GM21619 (cell line): ENCODE data around the gene F2RL3.
A peak's percentile ranks its signal among the peaks of the same experiment; 100 is the strongest.

ENCODE experiments used
- ATAC-seq: cut with Tn5 transposase; IDR thresholded peaks from one replicate; pipeline ENCODE4 v1.9.1; 2021; ENCODE audit not compliant: unreplicated experiment

Gene F2RL3

DNA sequence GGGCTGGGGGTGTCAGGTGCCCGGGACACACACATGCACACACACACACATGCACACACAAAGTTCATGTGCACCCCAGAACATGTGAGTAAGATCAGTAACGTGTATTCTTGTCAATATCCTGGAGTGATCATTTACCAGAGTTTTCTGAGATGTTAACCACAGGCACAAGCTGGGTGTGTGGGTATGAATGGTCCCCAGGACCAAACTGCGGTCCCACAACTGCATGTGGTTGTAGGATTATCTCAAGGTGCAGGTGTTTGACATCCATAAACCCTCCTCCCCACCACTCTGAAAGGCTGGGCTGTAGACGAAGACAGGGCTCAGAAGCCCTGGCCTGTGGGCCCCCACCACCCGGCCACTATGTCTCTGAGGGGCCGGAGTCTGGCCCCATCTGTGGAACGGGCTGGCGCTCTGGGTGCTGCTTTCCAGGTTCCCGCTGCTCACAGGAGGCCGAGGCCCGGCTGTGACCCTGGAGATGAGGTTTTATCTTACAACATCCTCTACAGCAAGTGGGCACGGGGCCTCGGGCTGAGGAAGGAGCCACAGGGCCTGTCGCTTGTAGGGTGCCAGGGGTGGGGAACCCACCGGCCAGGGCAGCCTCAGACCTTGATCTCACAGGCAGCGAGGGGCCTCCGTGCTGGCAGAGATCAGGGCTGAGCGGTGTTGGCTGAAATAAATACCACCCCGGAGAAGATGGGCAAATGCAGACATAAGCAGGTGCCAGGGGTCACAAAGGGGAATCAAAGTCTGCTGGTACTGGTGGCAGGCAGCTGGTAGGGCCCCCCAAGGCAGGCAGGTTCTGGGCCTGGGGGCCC is 4.3 kb downstream of the F2RL3 start:
- no peak for ATAC-seq

DNA sequence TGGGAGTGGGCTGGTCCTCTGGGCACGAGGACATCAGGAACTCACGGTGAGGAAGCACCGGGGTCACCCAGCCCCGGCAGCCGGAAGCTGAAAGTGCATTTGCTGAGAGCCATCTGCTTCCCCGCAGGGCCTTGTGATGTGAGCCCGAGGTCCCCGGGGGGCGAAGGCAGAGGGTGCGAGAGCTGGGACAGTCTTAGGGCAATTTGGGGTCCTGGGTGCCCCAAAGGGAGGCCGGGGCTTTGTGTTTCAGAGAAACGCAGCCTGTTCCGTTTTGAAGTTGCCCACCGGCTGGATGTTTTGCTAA is 4.8 kb downstream of the F2RL3 start:
- ATAC-seq = no peak

GRCh38 chr19:16894080-16894479 is 5.3 kb downstream of the F2RL3 start:
- no peak for ATAC-seq

DNA sequence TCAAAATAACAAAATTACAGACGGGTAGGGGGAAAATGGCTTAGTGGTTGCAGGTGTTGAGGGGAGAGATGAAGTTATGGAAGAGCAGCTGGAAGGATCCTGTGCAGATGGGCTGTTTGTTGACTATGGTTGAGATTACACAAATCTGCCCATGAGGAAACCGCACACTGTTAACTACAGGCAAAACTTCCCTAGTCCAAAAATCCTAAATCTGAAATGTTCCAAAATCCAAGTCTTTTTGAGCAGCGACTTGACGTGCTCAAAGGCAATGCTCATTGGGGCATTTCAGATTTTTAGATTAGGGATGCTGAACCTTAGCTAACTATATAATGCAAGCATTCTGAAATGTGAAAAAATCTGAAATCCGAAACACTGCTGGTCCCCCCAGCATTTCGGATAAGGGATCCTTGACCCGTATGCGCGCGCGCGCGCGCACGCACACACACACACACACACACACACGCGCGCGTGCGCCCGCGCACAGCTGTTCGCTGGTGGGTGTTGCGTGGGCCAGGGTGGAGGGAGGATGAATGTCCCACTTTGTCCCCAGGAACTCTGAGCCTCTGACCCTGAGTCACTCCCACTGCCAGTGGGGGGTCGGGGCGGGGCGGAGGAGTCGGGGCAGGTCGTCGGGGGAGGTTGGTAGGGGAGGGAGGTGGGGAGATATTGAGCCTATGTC is 6.8 kb downstream of the F2RL3 start:
- no peak for ATAC-seq

- ATAC-seq = peak; percentile 25
Observed at GRCh38 chr19:16896146-16897028, 7.6 kb downstream of the F2RL3 start.

- peak; percentile 39 for ATAC-seq
Observed at GRCh38 chr19:16897029-16897855, 8.4 kb downstream of the F2RL3 start.

- ATAC-seq = no peak
Observed at GRCh38 chr19:16897856-16898161, 9.0 kb downstream of the F2RL3 start.

GRCh38 chr19:16898361-16899015 is 9.7 kb downstream of the F2RL3 start:
- ATAC-seq = no peak

DNA sequence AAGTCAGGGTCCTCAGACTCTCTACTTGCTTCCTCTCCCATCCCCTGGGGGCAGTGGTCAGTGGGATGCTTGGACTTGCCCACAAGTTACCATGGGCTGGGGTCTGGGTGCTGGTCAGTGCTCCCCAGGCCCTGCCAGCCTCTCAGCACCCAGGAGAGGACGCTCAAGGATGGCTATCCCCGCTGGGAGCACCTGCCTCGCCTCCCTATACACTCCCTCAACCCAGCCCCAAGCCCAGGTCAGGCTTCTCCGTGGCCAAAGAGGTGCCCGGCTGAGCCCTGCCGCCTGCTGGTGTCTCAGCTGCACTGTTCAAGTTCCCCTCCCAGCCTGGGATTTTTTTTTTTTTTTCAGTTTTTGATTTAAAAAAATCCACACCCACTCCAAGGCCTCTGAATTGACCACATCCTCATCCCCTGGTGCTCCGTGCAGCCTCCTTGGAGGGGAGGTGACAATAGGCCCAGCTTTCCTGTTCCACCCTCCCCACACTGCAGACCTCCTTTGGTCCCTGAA is 10.8 kb downstream of the F2RL3 start:
- no peak for ATAC-seq

- ATAC-seq = no peak
Observed at GRCh38 chr19:16901491-16902175, 12.8 kb downstream of the F2RL3 start.

DNA sequence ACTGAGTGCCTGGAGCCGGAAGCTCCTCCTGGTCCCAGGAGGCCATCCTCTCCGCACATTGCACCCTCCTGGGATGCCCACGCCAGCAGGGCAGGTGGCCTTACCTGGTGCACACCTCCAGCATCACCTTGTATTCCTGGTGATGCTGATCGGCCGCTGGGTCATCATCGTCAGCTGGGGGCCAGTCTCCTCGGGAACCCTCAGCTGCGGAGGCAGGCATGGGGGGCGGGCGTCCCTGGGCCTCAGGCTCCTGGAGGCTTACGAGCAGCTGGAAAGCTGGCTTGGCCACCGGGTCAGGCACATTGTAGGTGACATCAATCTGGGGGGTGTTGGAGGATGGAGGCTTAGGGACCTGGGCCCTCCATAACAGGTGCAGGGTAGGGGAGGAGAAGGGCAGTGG is 13.7 kb downstream of the F2RL3 start:
- ATAC-seq = no peak

- ATAC-seq = no peak
Observed at GRCh38 chr19:16903347-16903746, 14.5 kb downstream of the F2RL3 start.

GRCh38 chr19:16904599-16904998 is 15.8 kb downstream of the F2RL3 start:
- no peak for ATAC-seq

- ATAC-seq = no peak
Observed at GRCh38 chr19:16908759-16909158, 20.0 kb downstream of the F2RL3 start.

DNA sequence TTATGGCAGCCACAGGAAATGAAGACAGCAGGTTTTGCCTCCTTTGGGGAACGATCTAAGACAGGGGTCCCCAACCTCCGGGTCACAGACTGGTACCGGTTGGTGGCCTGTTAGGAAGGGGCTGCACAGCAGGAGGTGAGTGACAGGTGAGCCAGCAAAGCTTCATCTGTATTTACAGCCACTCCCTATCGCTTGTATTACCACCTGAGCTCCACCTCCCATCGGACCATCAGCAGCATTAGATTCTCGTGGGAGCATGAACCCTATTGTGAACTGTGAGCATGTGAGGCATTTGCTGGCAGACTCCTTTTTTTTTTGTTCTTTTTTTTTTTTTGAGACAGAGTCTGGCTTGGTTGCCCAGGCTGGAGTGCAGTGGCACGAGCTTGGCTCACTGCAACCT is 22.2 kb downstream of the F2RL3 start:
- ATAC-seq = no peak

DNA sequence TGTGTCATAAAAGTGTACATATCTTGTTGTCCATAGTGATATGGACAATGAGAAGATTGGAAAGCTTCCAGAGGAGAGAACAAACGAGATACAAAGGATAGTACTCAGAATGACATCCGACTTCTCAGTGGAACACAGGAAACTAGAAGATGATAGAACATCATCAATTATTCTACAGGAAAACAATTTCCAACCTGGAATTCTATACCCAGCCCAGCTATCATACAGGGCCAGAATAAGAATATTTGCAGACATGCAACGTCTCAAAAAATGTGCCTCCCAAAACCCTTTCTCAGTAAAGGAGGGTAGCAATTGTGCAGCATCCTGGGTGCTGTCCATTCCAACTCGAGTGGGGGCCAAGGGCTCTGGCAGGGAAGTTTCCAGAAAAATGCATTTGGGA is 24.0 kb downstream of the F2RL3 start:
- no peak for ATAC-seq

DNA sequence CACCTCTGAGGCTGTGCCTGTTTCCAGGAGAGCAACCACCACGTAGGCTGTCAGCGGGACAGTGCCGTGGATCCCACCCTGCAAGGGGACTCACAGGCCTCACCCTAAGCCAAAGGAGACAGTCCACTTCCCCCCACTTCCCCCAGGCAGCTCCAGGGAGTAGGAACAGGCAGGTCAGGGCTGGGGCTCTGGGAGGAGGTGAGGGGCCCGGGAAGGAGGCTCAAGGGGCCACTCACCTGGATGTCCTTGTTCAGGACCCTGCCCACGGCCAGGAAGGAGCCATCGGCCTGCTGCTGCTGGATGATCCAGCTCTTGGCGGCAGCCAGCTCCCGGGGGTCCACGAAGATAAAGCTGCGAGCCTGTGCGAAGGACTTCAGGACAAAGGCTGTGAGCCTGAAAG is 25.6 kb downstream of the F2RL3 start:
- no peak for ATAC-seq

DNA sequence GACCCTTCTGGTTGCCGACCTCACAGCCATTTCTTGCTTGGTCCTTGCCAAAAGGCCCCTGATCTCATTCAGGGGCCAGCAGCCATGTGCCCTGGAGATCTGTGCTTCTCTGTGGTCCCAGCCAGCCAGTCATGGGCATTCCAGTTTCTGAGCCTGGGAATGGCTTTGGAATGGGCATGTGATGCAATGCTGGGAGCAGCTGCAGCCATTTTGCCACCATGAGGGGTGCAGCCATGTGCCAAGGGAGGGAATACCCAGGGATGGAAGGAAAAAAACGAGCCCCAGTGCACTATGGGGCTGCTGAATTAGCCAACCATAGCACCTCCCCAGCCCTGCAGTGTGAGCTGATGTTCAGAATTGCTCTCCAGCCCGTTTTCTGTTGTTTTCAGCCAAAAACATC is 26.3 kb downstream of the F2RL3 start:
- no peak for ATAC-seq

- ATAC-seq = no peak
Observed at GRCh38 chr19:16915734-16916133, 26.9 kb downstream of the F2RL3 start.

GRCh38 chr19:16917401-16917800 is 28.6 kb downstream of the F2RL3 start:
- ATAC-seq = no peak
